Endothelial cell of umbilical vein (primary cell): Measurements from ENCODE around the gene LCOR. TPM values are rescaled to one million over a fixed set of nuclear protein-coding genes. Genes with fewer than 3 reads are reported as not detected.
"Not testable (repeated sequence)": the region's sequence is repeated elsewhere in the genome, so short reads cannot be mapped to it uniquely, and the experiment has no call there.

ENCODE experiments used
- BruUV-seq: library from RNA; stranded (reverse); fragments of 400-500 nt; replicated peaks from 2 replicates; lab custom pipeline; 2021; lab: Mats Ljungman, UMichigan
- CTCF ChIA-PET: fragments of 300-600, 350-600 bp; sonication (Branson Sonifier 250); formaldehyde crosslinking; loops from one replicate; lab custom pipeline; 2021; ENCODE audit warnings: antibody characterized with exemption, inconsistent platforms; lab: Charles Lee
- POLR2A ChIA-PET: fragments of 300-600, 350-600 bp; sonication (Branson Sonifier 250); formaldehyde crosslinking; loops from one replicate; lab custom pipeline; 2021; ENCODE audit warnings: antibody characterized with exemption, inconsistent platforms; lab: Charles Lee
- DNase-seq: peaks from one replicate; pipeline ENCODE4 v3.0.0-alpha.2; 2011; ENCODE audit warnings: low read depth, low spot score
- FAIRE-seq: peaks from 2 replicates; lab custom pipeline; 2011; peaks lifted over from hg19 to GRCh38; lab: Jason Lieb, UNC
- H2AFZ ChIP-seq: 2 replicates; pipeline ENCODE4 v1.6.0; 2012; ENCODE audit warnings: low read depth, low read length, control low read depth, inconsistent platforms
- H3K27ac ChIP-seq: 2 replicates; pipeline ENCODE4 v1.5.1; 2011; ENCODE audit warnings: low read depth, mild to moderate bottlenecking, control low read depth, low read length, moderate library complexity; ENCODE audit not compliant: insufficient read depth
- H3K27me3 ChIP-seq, 2 experiments: 2 replicates each; pipeline versions ENCODE4 v1.6.0 to v1.6.1; 2011; ENCODE audit warnings: low read length in 2 of 2, mixed read lengths in 1 of 2; ENCODE audit not compliant: control insufficient read depth in 2 of 2, insufficient read depth in 2 of 2
- H3K36me3 ChIP-seq, 2 experiments: 2 replicates in 1 of 2; 3 replicates in 1 of 2; pipeline ENCODE4 v1.5.1; 2011; ENCODE audit warnings: low read length in 2 of 2, mild to moderate bottlenecking in 1 of 2, moderate library complexity in 1 of 2; ENCODE audit not compliant: control insufficient read depth in 2 of 2, insufficient read depth in 2 of 2; ENCODE audit errors: extremely low read depth in 1 of 2
- H3K4me1 ChIP-seq: 3 replicates; pipeline ENCODE4 v1.5.1; 2011; ENCODE audit warnings: mild to moderate bottlenecking, low read length; ENCODE audit not compliant: control insufficient read depth, insufficient read depth; ENCODE audit errors: extremely low read depth
- H3K4me2 ChIP-seq: 2 replicates; pipeline ENCODE4 v1.6.1; 2011; ENCODE audit warnings: low read length, control low read depth, mixed read lengths; ENCODE audit not compliant: insufficient read depth
- H3K4me3 ChIP-seq, 3 experiments: fragments of 200-600 bp in 1 of 3; sonication (generic), shearing (Covaris generic) in 1 of 3; replicated peaks in 1 of 3; 2 replicates each; pipeline ENCODE4 v1.5.1; 2011 to 2016; ENCODE audit warnings: control low read depth in 3 of 3, low read length in 3 of 3, mild to moderate bottlenecking in 2 of 3, inconsistent platforms in 1 of 3, low read depth in 1 of 3, moderate library complexity in 1 of 3; ENCODE audit not compliant: insufficient read depth in 1 of 3
- H3K79me2 ChIP-seq: 2 replicates; pipeline ENCODE4 v1.6.0; 2012; ENCODE audit warnings: low read length, inconsistent platforms; ENCODE audit not compliant: control insufficient read depth, insufficient read depth
- H3K9ac ChIP-seq: replicated peaks from 2 replicates; pipeline ENCODE3; 2011; ENCODE audit warnings: low read length, control low read depth; ENCODE audit not compliant: insufficient read depth; ENCODE audit errors: extremely low read depth
- H3K9me1 ChIP-seq: replicated peaks from 3 replicates; pipeline ENCODE4 v1.6.0; 2011; ENCODE audit warnings: mild to moderate bottlenecking, low read length; ENCODE audit not compliant: control insufficient read depth, insufficient read depth; ENCODE audit errors: extremely low read depth
- H3K9me3 ChIP-seq: replicated peaks from 2 replicates; pipeline ENCODE4 v1.5.1; 2012; ENCODE audit warnings: low read length, inconsistent platforms; ENCODE audit not compliant: control insufficient read depth, insufficient read depth
- H4K20me1 ChIP-seq: replicated peaks from 2 replicates; pipeline ENCODE3; 2011; ENCODE audit warnings: mild to moderate bottlenecking, low read length; ENCODE audit not compliant: control insufficient read depth, insufficient read depth; ENCODE audit errors: extremely low read depth
- CTCF ChIP-seq, 2 donors: IDR thresholded peaks; 1 replicate in 1 of 2; 2 replicates in 1 of 2; pipeline ENCODE4 v1.5.1; 2011; ENCODE audit warnings: low read length in 2 of 2, mild to moderate bottlenecking in 2 of 2, moderate library complexity in 2 of 2, control low read depth in 1 of 2, inconsistent platforms in 1 of 2, low read depth in 1 of 2; ENCODE audit not compliant: insufficient read depth in 1 of 2; ENCODE audit errors: extremely low read depth in 1 of 2
- FOS ChIP-seq: IDR thresholded peaks from 2 replicates; pipeline ENCODE4 v1.6.1; 2011; ENCODE audit warnings: mild to moderate bottlenecking, low read length, moderate library complexity, borderline replicate concordance; ENCODE audit not compliant: insufficient read depth
- GATA2 ChIP-seq: IDR thresholded peaks from 2 replicates; pipeline ENCODE4 v1.7.0; 2011; ENCODE audit warnings: low read depth, mild to moderate bottlenecking, moderate library complexity, mixed read lengths, low read length; ENCODE audit not compliant: insufficient read length, insufficient read depth
- JUN ChIP-seq: IDR thresholded peaks from 2 replicates; pipeline ENCODE4 v1.6.1; 2011; ENCODE audit warnings: borderline replicate concordance, low read depth; ENCODE audit not compliant: insufficient read length, insufficient read depth
- MYC ChIP-seq: IDR thresholded peaks from one replicate; pipeline ENCODE4 v1.6.1; 2011; ENCODE audit warnings: mild to moderate bottlenecking, low read depth, low read length
- POLR2A ChIP-seq: IDR thresholded peaks from 2 replicates; pipeline ENCODE4 v1.6.1; 2012; ENCODE audit warnings: low read depth, mild to moderate bottlenecking, control low read depth, low read length
- POLR2AphosphoS5 ChIP-seq: IDR thresholded peaks from 2 replicates; pipeline ENCODE4 v1.6.1; 2012; ENCODE audit warnings: low read depth, mild to moderate bottlenecking, control low read depth, low read length, moderate library complexity; ENCODE audit not compliant: insufficient read depth
- dilution Hi-C: fragments of 300-500 bp; cut with MboI; formaldehyde crosslinking; loops from one replicate; pipeline ENCODE4 v1.15.0; 2019; ENCODE audit warnings: low sequenced_read_pairs; ENCODE audit not compliant: extremely low pct_ligation_motif_present
- intact Hi-C: fragments of 100-400 bp; cut with micrococcal nuclease; formaldehyde crosslinking; loops from one replicate; pipeline ENCODE4 v1.10.0; 2022
- polyA plus RNA-seq, 4 experiments: library from polyadenylated mRNA; depleted of rRNA in 3 of 4; stranded (reverse) in 3 of 4; unstranded in 1 of 4; fragments of >200 nt; gene quantifications; 2 replicates each; pipeline versions ENCODE4 v1.2.1 to v1.2.3, GENCODE V29; 2011 to 2012; ENCODE audit warnings: missing spikeins in 1 of 4
- total RNA-seq: library from RNA; stranded (reverse); gene quantifications from 2 replicates; pipeline ENCODE4 v1.2.3, GENCODE V29; 2021
- TF ChIP-seq, protein P1 (sequence below): IDR thresholded peaks from 2 replicates; pipeline ENCODE4 v1.6.1; 2011; ENCODE audit not compliant: insufficient read depth, insufficient read length

LCOR gene
- total and polyA plus RNA-seq, 2 donors (not counting 3 experiments of a cell fraction or from before 2014, with no cell fraction given): 11.6 to 39.0 TPM

DNA sequence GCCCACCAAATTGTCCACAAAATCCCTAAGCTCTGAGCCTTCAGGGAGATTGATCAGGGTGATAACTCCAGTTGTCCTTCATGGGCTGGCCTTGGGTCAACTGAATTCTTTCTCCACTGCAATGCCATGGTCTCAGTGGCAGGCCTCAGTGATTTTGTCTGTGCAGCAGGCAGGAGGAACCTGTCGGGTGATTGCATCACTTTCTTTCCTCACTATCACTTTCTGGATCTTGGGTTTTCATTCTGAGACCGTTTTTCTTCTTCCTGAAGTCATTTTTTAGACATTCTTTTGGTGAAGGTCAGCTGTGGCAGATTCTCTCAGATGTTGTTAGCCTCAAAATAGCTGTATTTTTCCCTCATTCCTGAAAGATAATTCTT, 28.8 kb upstream of the LCOR start:
- TF ChIP-seq POLR2AphosphoS5 (no peak), GATA2 (no peak), JUN (no peak), CTCF (IDR thresholded peaks at IDR 0.05; ENCODE audit: extremely low read depth in 1 of 2, insufficient read depth in 1 of 2, low read depth in 1 of 2, low read length in 2 of 2) (no peak), POLR2A (no peak)
- TF ChIP-seq, protein P1, sequence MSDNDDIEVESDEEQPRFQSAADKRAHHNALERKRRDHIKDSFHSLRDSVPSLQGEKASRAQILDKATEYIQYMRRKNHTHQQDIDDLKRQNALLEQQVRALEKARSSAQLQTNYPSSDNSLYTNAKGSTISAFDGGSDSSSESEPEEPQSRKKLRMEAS: no peak
- POLR2A ChIA-PET: no interaction called here

GRCh38 chr10:96814264-96814663, 17.8 kb upstream of the LCOR start:
- Histone ChIP-seq H3K4me3 (no peak overlapping the region), H3K27me3 (peaks cover 0 to 5% of the 10 kb centered on the region in 2 experiments), H3K9me3 (no peaks in the 10 kb centered on the region), H3K9ac (no peak overlapping the region), H3K4me2 (no peak overlapping the region), H3K9me1 (no peaks in the 10 kb centered on the region), H3K27ac (no peak overlapping the region), H3K36me3 (no peaks in the 10 kb centered on the region), H3K79me2 (no peaks in the 10 kb centered on the region), H3K4me1 (no peaks in the 10 kb centered on the region), H4K20me1 (no peaks in the 10 kb centered on the region), H2AFZ (no peak overlapping the region)
- DNase-seq (no peak), FAIRE-seq (no peak)
- ChIA-PET CTCF (no interaction called here), POLR2A (no interaction called here)
- BruUV-seq: no TSS peak
- dilution Hi-C loops: no loop called here
- intact Hi-C loops: no loop called here
- TF ChIP-seq GATA2: no peak
- TF ChIP-seq, protein P1: no peak
- no peak for TF ChIP-seq FOS
- no peak for TF ChIP-seq MYC
- TF ChIP-seq POLR2A: no peak
- TF ChIP-seq JUN: no peak

More for the DNA sequence above, 28.8 kb upstream of the LCOR start:
- Histone ChIP-seq H3K4me2 (no peak overlapping the region), H3K36me3 (no peaks in the 10 kb centered on the region), H3K9ac (no peak overlapping the region), H3K4me1 (no peaks in the 10 kb centered on the region), H3K9me3 (no peaks in the 10 kb centered on the region), H3K9me1 (no peaks in the 10 kb centered on the region), H3K4me3 (no peak overlapping the region), H3K27me3 (no peaks in the 10 kb centered on the region), H2AFZ (no peak overlapping the region), H3K27ac (no peak overlapping the region), H4K20me1 (no peaks in the 10 kb centered on the region), H3K79me2 (no peaks in the 10 kb centered on the region)
- no peak for DNase-seq
- no peak for FAIRE-seq
- CTCF ChIA-PET: no interaction called here
- BruUV-seq: no TSS peak
- dilution Hi-C loops (no loop called here), intact Hi-C loops (no loop called here)

GRCh38 chr10:96818971-96819370, 13.1 kb upstream of the LCOR start:
- H3K4me1 ChIP-seq, POLR2A ChIA-PET, H3K36me3 ChIP-seq, DNase-seq, intact Hi-C loops, H2AFZ ChIP-seq, dilution Hi-C loops, H3K27ac ChIP-seq, H3K9me1 ChIP-seq, H4K20me1 ChIP-seq, BruUV-seq, H3K9me3 ChIP-seq, H3K27me3 ChIP-seq, H3K79me2 ChIP-seq, H3K9ac ChIP-seq, FAIRE-seq, H3K4me2 ChIP-seq, H3K4me3 ChIP-seq: not testable (repeated sequence)
- CTCF ChIA-PET: interaction anchor here (0.6 to 1.0 kb wide), 2 partner anchors 88 to 206 kb away, joined by 3 read pairs; no protein-coding TSS in a partner anchor
